ENCODE measurements around the gene RUVBL2. TPM values are rescaled to one million over a fixed set of nuclear protein-coding genes. Genes with fewer than 3 reads are reported as not detected.

Gene RUVBL2
- 100 to 1,000 TPM; 131 to 161 (median 159) TPM for total RNA-seq (2021; fragmentation: NEBNext Ultra II Directional; extraction: Animal tissue kit (Norgen Biotek cat#: 25700))
- long read RNA-seq, transcript RUVBL2-206 (15 exons, 2,009 nt), result major isoform, 207 of 263 reads
- long read RNA-seq, partial matches to known transcripts, result 24 of 263 reads
- long read RNA-seq, other reads (novel, unspliced or antisense), result 32 of 263 reads

- Mint-ChIP-seq H3K27ac (peak within 1 kb of the TSS; percentile 95), H3K4me3 (peak within 1 kb of the TSS; percentile 99), H3K4me1 (ENCODE audit: low read depth) (peaks cover 38% of the 10 kb centered on the region), H3K9me3 (no peaks in the 10 kb centered on the region), H3K27me3 (ENCODE audit: insufficient read depth) (peaks cover 2% of the 10 kb centered on the region; the same call in 1 of the 2 replicates), H3K36me3 (ENCODE audit: low read depth) (peaks cover 29% of the 10 kb centered on the region)
- peak; percentile 99 for DNase-seq
- TF ChIP-seq CTCF (IDR thresholded peaks at IDR 0.05), result peak; percentile 99
Observed at GRCh38 chr19:48993175-48994034, at the start of gene RUVBL2, which contains the start of gene GYS1. Gene RUVBL2 (plus strand): TSS chr19:48993887. CDS start chr19:48993912, 25 bp downstream. Gene GYS1 (minus strand): TSS chr19:48993309. CDS start chr19:48993112, 197 bp downstream.

DNA sequence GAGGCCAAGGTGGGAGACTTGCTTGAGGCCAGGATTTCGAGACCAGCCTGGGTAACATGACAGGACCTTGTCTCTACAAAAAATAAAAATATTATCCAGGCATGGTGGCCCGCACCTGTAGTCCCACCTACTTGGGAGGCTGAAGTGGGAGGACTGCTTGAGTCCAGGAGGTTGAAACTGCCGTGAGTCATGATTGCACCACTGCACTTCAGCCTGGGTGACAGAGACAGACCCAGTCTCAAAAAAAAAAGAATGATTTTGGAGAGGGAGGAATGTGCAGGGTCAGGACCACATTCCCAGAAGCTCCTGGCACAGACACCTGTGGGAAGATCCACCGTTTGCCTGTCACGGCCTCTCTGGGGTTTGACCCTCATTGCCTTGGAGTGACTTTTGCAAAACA lies 48.3 kb upstream of the RUVBL2 start:
- Mint-ChIP-seq H3K4me3 (no peak overlapping the region), H3K36me3 (ENCODE audit: low read depth) (peaks cover 19% of the 10 kb centered on the region), H3K9me3 (peaks cover 26% of the 10 kb centered on the region), H3K27ac (no peak overlapping the region), H3K4me1 (ENCODE audit: low read depth) (peaks cover 6% of the 10 kb centered on the region; the same call in 1 of the 2 replicates), H3K27me3 (ENCODE audit: insufficient read depth) (peaks cover 1% of the 10 kb centered on the region; the same call in 1 of the 2 replicates)
- no peak for DNase-seq
- TF ChIP-seq CTCF (IDR thresholded peaks at IDR 0.05), result no peak

- Mint-ChIP-seq H3K36me3 (ENCODE audit: low read depth) (peaks cover 19% of the 10 kb centered on the region), H3K27ac (no peak overlapping the region), H3K4me1 (ENCODE audit: low read depth) (peaks cover 6% of the 10 kb centered on the region; the same call in 1 of the 2 replicates), H3K9me3 (peaks cover 25% of the 10 kb centered on the region), H3K4me3 (no peak overlapping the region), H3K27me3 (ENCODE audit: insufficient read depth) (peaks cover 1% of the 10 kb centered on the region; the same call in 1 of the 2 replicates)
- no peak for DNase-seq
- TF ChIP-seq CTCF (IDR thresholded peaks at IDR 0.05), result no peak
Observed at GRCh38 chr19:48945817-48946216, 47.9 kb upstream of the RUVBL2 start.

GRCh38 chr19:48946463-48947257 lies 47.0 kb upstream of the RUVBL2 start:
- no peak for TF ChIP-seq CTCF (IDR thresholded peaks at IDR 0.05)
- Mint-ChIP-seq H3K27ac (no peak overlapping the region), H3K36me3 (ENCODE audit: low read depth) (peaks cover 14% of the 10 kb centered on the region), H3K4me1 (ENCODE audit: low read depth) (peaks cover 6% of the 10 kb centered on the region; the same call in 1 of the 2 replicates), H3K4me3 (no peak overlapping the region), H3K27me3 (ENCODE audit: insufficient read depth) (peaks cover 1% of the 10 kb centered on the region; the same call in 1 of the 2 replicates), H3K9me3 (peaks cover 17% of the 10 kb centered on the region)
- DNase-seq, result no peak

- no peak for DNase-seq
- H3K9me3 Mint-ChIP-seq, result peaks cover 17% of the 10 kb centered on the region
- H3K4me3 Mint-ChIP-seq, result no peak overlapping the region
- H3K27me3 Mint-ChIP-seq (ENCODE audit: insufficient read depth), result no peaks in the 10 kb centered on the region
- peaks cover 6% of the 10 kb centered on the region; the same call in 1 of the 2 replicates for H3K4me1 Mint-ChIP-seq (ENCODE audit: low read depth)
- no peak overlapping the region for H3K27ac Mint-ChIP-seq
- no peak for TF ChIP-seq CTCF (IDR thresholded peaks at IDR 0.05)
- peaks cover 14% of the 10 kb centered on the region for H3K36me3 Mint-ChIP-seq (ENCODE audit: low read depth)
Observed at GRCh38 chr19:48947258-48947542, 46.5 kb upstream of the RUVBL2 start.
